ENCODE results near the gene SLC35D3. TPM values are rescaled to one million over a fixed set of nuclear protein-coding genes. Genes with fewer than 3 reads are reported as not detected.

The SLC35D3 gene
- total and polyA plus RNA-seq, 2 donors (not counting 1 experiment from before 2014, with no cell fraction given) = not detected

DNA sequence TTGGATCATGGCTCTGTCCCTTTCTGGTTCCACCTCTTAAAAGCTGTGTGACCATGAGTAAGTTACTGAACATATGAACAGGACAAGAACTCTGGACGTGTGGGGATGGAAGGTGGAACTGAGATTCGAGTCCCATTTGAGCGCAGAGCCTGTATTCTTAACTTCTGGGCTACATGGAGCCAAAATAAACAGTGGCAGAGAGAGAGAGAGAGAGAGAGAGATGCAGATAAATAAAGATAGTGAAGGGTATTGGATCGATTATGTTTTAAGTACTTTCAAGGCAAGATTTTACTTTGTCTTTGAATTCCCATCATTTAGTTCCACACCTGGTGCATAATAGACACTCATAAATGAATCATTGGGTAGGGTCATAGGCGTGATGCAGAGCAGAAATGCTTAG is 39.7 kb downstream of the SLC35D3 start:
- H3K4me3 Mint-ChIP-seq = no peak overlapping the region
- intact Hi-C loops (cut with micrococcal nuclease) = loop anchor here (10.0 kb wide), 1 partner anchor 203 kb away; no protein-coding TSS in a partner anchor
- WGBS (ENCODE audit: insufficient coverage) = 94% methylated on average over 3 of the region's 5 CpGs
- Histone ChIP-seq H3K9ac (ENCODE audit: low read length) (no peak overlapping the region), H3K9me3 (ENCODE audit: control extremely low read depth in 1 of 3, control insufficient read depth in 2 of 3, insufficient read depth in 1 of 3, low read length in 2 of 3) (no peaks in the 10 kb centered on the region), H3K36me3 (replicated peaks in 1 of 2; ENCODE audit: control extremely low read depth in 1 of 2, control insufficient read depth in 1 of 2, extremely low read depth in 1 of 2, insufficient read depth in 2 of 2, low read length in 1 of 2) (no peaks in the 10 kb centered on the region), H3K27me3 (replicated peaks in 1 of 4; ENCODE audit: control extremely low read depth in 1 of 4, control insufficient read depth in 3 of 4, insufficient read depth in 4 of 4, low read length in 3 of 4) (no peaks in the 10 kb centered on the region), H3K4me1 (ENCODE audit: control insufficient read depth in 2 of 2, insufficient read depth in 2 of 2, low read length in 2 of 2) (peaks cover 5 to 6% of the 10 kb centered on the region in 2 donors), H2AFZ (ENCODE audit: insufficient read depth, low read depth, low read length, poor library complexity, severe bottlenecking) (no peak overlapping the region), H3K79me2 (ENCODE audit: control insufficient read depth, insufficient read depth, low read length) (no peaks in the 10 kb centered on the region), H3K27ac (ENCODE audit: low read length in 2 of 2) (no peak overlapping the region), H3K4me3 (ENCODE audit: control extremely low read depth in 1 of 5, extremely low read depth in 1 of 5, insufficient read depth in 1 of 5, low read depth in 2 of 5, low read length in 4 of 5) (no peak overlapping the region), H3K4me2 (replicated peaks; ENCODE audit: low read depth, low read length, poor library complexity, severe bottlenecking) (no peak overlapping the region), H4K20me1 (ENCODE audit: control insufficient read depth, insufficient read depth, low read length, poor library complexity, severe bottlenecking) (no peaks in the 10 kb centered on the region)
- H3K27me3 Mint-ChIP-seq = peaks cover 13% of the 10 kb centered on the region
- no peak for TF ChIP-seq EZH2 (IDR thresholded peaks at IDR 0.05; ENCODE audit: borderline replicate concordance, insufficient read depth, low read depth, low read length, poor library complexity, severe bottlenecking)
- TF ChIP-seq, protein P1, sequence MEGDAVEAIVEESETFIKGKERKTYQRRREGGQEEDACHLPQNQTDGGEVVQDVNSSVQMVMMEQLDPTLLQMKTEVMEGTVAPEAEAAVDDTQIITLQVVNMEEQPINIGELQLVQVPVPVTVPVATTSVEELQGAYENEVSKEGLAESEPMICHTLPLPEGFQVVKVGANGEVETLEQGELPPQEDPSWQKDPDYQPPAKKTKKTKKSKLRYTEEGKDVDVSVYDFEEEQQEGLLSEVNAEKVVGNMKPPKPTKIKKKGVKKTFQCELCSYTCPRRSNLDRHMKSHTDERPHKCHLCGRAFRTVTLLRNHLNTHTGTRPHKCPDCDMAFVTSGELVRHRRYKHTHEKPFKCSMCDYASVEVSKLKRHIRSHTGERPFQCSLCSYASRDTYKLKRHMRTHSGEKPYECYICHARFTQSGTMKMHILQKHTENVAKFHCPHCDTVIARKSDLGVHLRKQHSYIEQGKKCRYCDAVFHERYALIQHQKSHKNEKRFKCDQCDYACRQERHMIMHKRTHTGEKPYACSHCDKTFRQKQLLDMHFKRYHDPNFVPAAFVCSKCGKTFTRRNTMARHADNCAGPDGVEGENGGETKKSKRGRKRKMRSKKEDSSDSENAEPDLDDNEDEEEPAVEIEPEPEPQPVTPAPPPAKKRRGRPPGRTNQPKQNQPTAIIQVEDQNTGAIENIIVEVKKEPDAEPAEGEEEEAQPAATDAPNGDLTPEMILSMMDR (IDR thresholded peaks at IDR 0.05) = no peak
- CTCF ChIA-PET = no interaction called here
- POLR2A ChIA-PET = no interaction called here
- no peak overlapping the region for H3K27ac Mint-ChIP-seq
- peaks cover 9% of the 10 kb centered on the region for H3K4me1 Mint-ChIP-seq
- DNase-seq = no peak
- H3K9me3 Mint-ChIP-seq (ENCODE audit: insufficient read depth) = no peaks in the 10 kb centered on the region
- no peak for ATAC-seq (ENCODE audit: low read depth)

DNA sequence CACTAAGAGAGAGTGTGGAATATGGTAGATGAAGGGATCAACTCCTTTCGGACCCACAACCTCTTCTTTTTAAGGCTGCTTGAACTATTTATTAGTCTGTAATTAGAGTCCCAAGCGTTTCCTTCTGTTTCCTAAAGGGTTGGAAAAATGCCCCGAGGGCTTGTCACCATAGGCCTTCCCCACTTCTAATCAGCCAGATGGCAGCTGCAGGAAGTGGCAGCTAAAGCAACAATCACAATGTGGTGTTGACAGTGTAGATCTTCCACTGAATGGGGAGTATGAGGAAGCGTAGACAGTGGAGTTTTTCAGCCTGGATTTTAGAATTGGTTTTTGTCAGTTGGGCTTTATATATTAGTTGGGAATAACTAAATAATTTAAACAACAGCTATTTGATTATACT is 40.6 kb downstream of the SLC35D3 start:
- CTCF ChIA-PET = no interaction called here
- no peak overlapping the region for H3K4me3 Mint-ChIP-seq

More for the DNA sequence above, 40.6 kb downstream of the SLC35D3 start:
- H3K4me2 ChIP-seq (replicated peaks; ENCODE audit: low read depth, low read length, poor library complexity, severe bottlenecking) = no peak overlapping the region
- no peak overlapping the region for H2AFZ ChIP-seq (ENCODE audit: insufficient read depth, low read depth, low read length, poor library complexity, severe bottlenecking)
- peaks cover 0 to 5% (median 0%) of the 10 kb centered on the region in 4 experiments for H3K27me3 ChIP-seq (replicated peaks in 1 of 4; ENCODE audit: control extremely low read depth in 1 of 4, control insufficient read depth in 3 of 4, insufficient read depth in 4 of 4, low read length in 3 of 4)
- H3K27ac ChIP-seq (ENCODE audit: low read length in 2 of 2) = no peak overlapping the region
- no peak for TF ChIP-seq EZH2 (IDR thresholded peaks at IDR 0.05; ENCODE audit: borderline replicate concordance, insufficient read depth, low read depth, low read length, poor library complexity, severe bottlenecking)
- TF ChIP-seq, protein P1 (IDR thresholded peaks at IDR 0.05) = no peak
- H3K27me3 Mint-ChIP-seq = peaks cover 17% of the 10 kb centered on the region
- H3K4me1 Mint-ChIP-seq = peaks cover 5% of the 10 kb centered on the region
- no peak for DNase-seq
- H3K9ac ChIP-seq (ENCODE audit: low read length) = no peak overlapping the region
- no peaks in the 10 kb centered on the region for H3K9me3 Mint-ChIP-seq (ENCODE audit: insufficient read depth)
- no peaks in the 10 kb centered on the region for H3K4me1 ChIP-seq (ENCODE audit: control insufficient read depth in 2 of 2, insufficient read depth in 2 of 2, low read length in 2 of 2)
- no peaks in the 10 kb centered on the region for H3K36me3 ChIP-seq (replicated peaks in 1 of 2; ENCODE audit: control extremely low read depth in 1 of 2, control insufficient read depth in 1 of 2, extremely low read depth in 1 of 2, insufficient read depth in 2 of 2, low read length in 1 of 2)
- POLR2A ChIA-PET = no interaction called here
- ATAC-seq (ENCODE audit: low read depth) = no peak
- H3K9me3 ChIP-seq (ENCODE audit: control extremely low read depth in 1 of 3, control insufficient read depth in 2 of 3, insufficient read depth in 1 of 3, low read length in 2 of 3) = no peaks in the 10 kb centered on the region
- H3K4me3 ChIP-seq (ENCODE audit: control extremely low read depth in 1 of 5, extremely low read depth in 1 of 5, insufficient read depth in 1 of 5, low read depth in 2 of 5, low read length in 4 of 5) = no peak overlapping the region
- H3K27ac Mint-ChIP-seq = no peak overlapping the region
- 8% methylated on average over 2 of the region's 4 CpGs for WGBS (ENCODE audit: insufficient coverage)
- intact Hi-C loops (cut with micrococcal nuclease) = loop anchor here (10.0 kb wide), 1 partner anchor 202 kb away; no protein-coding TSS in a partner anchor
- no peaks in the 10 kb centered on the region for H3K79me2 ChIP-seq (ENCODE audit: control insufficient read depth, insufficient read depth, low read length)
- no peaks in the 10 kb centered on the region for H4K20me1 ChIP-seq (ENCODE audit: control insufficient read depth, insufficient read depth, low read length, poor library complexity, severe bottlenecking)

All from B cell (primary cell).